GM19395 (cell line): Measurements from ENCODE around the gene SETD2.
A peak's percentile ranks its signal among the peaks of the same experiment; 100 is the strongest.

Experiments used
- ATAC-seq: cut with Tn5 transposase; IDR thresholded peaks from one replicate; pipeline ENCODE4 v1.9.1; 2021; ENCODE audit warnings: mild to moderate bottlenecking, moderate library complexity; ENCODE audit not compliant: unreplicated experiment

SETD2 gene

GRCh38 chr3:47010111-47010712, 153.7 kb downstream of the SETD2 start:
- no peak for ATAC-seq

DNA sequence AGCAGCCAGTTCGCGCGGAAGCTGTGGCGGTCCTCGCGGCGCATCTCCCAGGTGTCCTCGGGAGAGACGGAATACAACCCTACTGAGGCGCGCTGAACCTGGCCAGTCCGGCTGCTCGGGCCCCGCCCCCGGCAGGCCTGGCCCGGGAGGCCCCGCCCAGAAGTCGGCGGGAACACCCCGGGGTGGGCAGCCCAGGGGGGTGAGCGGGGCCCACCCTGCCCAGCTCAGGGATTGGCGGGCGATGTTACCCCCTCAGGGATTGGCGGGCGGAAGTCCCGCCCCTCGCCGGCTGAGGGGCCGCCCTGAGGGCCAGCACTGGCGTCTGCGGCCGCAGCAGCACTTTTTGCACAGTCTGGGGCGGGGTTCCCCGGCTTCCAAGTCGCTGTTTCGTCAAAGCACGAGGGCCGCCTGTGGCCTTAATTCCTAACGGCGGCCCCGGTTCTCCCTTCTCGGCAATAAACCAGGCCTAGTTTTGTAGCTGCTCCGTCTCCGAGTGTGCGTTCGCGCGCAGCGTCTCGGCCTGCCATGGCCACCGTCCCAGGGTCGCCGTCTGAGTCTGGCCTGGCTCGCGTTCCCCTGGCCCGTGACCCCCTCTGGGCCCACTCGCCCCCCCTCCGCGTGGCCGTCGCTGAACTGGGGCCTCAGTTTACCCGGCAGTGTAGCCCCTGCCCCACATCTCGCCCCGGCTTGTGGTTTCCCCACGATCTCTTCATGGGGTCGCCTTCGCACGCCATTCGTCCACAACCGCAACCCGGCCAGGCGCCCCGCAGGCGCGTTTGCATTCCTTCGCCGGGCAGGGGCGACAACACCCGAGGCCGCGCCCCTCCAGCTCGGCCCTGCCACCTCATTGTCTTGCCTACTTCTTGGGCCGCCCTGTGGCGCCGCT, 154.4 kb downstream of the SETD2 start:
- ATAC-seq: peak; percentile 68

GRCh38 chr3:47008851-47009224, 155.1 kb downstream of the SETD2 start:
- ATAC-seq: no peak

DNA sequence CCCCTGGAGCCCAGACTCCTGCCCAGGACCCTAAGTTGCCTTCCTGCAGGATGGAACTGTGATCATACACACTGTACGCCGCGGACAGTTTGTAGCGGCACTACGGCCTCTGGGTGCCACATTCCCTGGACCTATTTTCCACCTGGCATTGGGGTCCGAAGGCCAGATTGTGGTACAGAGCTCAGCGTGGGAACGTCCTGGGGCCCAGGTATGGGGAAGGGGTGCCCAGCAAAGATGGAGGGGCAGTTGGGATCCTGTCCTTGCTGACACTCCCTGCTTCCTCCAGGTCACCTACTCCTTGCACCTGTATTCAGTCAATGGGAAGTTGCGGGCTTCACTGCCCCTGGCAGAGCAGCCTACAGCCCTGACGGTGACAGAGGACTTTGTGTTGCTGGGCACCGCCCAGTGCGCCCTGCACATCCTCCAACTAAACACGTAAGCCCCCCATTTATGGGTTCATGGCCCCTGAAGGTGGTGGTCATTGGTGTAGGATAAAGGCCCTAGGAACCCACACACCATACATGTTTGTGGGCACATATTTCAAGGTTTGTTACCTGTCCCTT, 155.6 kb downstream of the SETD2 start:
- no peak for ATAC-seq

DNA sequence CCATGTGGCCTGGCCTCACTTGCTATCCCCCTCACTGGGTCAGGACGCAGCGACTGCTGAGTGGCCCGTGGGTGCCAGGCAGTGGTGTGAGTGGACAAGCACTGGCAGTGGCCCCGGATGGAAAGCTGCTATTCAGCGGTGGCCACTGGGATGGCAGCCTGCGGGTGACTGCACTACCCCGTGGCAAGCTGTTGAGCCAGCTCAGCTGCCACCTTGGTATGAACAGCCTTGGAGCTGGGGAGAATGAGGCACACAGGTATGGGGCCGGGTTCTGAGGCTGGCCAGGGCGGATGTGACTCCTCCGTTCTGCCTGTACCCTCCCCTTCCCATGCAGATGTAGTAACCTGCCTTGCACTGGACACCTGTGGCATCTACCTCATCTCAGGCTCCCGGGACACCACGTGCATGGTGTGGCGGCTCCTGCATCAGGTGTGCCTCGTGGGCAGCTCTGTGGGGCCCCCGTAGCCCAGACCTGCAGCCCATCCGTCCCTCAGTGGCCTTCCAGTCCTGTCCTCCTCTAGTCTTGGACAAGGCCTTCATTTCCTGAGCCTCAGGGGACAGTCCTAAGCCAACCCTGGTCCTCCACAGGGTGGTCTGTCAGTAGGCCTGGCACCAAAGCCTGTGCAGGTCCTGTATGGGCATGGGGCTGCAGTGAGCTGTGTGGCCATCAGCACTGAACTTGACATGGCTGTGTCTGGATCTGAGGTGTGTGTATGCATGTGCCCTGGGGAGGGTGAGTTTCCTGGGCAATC, 156.3 kb downstream of the SETD2 start:
- ATAC-seq: no peak

DNA sequence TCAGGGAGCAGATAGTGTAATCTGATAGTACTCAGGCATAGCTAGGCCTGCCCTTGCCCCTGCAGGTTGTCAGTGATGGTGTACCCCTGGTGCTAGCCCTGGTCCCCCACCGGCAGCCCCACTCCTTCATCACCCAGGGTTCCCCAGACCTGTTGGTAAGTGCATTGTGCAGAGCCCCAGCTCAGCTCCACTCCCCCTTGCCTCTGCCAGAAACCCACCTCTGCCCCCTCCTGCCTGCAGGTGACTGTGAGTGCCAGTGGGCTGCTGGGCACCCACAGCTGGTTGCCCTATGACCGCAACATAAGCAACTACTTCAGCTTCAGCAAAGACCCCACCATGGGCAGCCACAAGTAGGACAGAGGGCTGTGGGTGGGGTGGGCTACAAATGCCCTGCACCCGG, 156.9 kb downstream of the SETD2 start:
- no peak for ATAC-seq

DNA sequence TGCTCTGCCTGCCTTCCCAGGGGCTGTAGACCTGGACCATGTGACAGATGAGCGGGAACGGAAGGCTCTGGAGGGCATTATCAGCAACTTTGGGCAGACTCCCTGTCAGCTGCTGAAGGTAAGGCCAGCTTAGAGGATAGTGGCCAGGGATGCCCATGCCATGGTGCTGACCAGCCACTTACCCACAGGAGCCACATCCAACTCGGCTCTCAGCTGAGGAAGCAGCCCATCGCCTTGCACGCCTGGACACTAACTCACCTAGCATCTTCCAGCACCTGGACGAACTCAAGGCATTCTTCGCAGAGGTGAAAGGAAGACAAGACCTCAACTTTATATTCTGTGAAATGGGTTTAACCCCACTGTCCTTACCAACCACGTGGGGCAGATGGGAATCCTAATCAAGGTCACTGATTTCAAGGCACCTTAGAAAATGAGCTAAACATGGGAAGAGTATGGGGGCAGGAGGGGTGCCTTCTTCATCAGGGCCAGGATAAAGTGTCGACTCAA, 157.7 kb downstream of the SETD2 start:
- ATAC-seq: no peak

- ATAC-seq: no peak
Measured at GRCh38 chr3:47005212-47006144, 158.4 kb downstream of the SETD2 start.

GRCh38 chr3:47004369-47005211, 159.3 kb downstream of the SETD2 start:
- no peak for ATAC-seq

DNA sequence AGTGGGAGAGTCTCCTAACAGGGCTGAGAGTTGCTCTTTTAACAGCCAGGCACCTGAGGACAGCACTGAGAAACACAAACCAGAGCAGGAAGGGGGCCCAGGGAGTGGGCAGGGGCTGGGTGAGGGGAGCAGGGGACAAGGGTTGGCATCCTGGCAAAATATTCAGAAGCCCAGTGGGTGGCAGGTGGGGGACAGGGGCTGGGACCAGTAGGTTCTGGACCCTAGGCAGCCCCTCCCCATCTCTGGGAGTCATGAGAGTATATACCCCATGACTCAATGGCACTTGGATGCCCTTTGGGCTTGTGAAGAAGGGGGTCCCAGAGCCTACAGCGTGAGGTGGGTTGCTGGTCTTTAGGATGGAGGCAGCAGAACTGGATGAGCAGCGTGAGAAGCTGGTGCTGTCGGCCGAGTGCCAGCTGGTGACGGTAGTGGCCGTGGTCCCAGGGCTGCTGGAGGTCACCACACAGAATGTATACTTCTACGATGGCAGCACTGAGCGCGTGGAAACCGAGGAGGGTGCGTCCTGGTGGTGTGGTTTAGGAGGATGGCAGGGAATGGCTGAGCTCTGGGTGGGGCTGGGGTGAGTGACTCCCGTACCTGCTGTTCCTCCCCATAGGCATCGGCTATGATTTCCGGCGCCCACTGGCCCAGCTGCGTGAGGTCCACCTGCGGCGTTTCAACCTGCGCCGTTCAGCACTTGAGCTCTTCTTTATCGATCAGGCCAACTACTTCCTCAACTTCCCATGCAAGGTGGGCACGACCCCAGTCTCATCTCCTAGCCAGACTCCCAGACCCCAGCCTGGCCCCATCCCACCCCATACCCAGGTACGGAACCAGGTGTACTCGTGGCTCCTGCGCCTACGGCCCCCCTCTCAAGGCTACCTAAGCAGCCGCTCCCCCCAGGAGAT, 160.2 kb downstream of the SETD2 start:
- ATAC-seq: no peak

DNA sequence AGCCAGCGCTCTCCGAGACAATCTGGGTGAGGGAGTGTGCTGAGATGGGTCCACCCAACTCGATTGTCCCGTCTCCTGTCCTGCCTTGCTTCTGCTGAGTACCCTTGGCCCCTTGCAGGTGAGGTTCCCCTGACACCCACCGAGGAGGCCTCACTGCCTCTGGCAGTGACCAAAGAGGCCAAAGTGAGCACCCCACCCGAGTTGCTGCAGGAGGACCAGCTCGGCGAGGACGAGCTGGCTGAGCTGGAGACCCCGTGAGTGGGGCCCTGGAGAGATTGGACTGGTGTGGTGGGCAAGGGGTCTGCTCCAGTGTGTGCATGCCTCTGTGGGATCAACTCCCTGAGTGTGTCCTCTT, 160.9 kb downstream of the SETD2 start:
- no peak for ATAC-seq

- ATAC-seq: no peak
Measured at GRCh38 chr3:47002171-47003055, 161.5 kb downstream of the SETD2 start.

- ATAC-seq: no peak
Measured at GRCh38 chr3:47001731-47002170, 162.2 kb downstream of the SETD2 start.

GRCh38 chr3:47000922-47001730, 162.8 kb downstream of the SETD2 start:
- no peak for ATAC-seq

GRCh38 chr3:47000198-47000815, 163.6 kb downstream of the SETD2 start:
- ATAC-seq: no peak
